ENCODE data around the gene TDRD7.
"Not testable (repeated sequence)": the region's sequence is repeated elsewhere in the genome, so short reads cannot be mapped to it uniquely, and the experiment has no call there.

Gene TDRD7

DNA sequence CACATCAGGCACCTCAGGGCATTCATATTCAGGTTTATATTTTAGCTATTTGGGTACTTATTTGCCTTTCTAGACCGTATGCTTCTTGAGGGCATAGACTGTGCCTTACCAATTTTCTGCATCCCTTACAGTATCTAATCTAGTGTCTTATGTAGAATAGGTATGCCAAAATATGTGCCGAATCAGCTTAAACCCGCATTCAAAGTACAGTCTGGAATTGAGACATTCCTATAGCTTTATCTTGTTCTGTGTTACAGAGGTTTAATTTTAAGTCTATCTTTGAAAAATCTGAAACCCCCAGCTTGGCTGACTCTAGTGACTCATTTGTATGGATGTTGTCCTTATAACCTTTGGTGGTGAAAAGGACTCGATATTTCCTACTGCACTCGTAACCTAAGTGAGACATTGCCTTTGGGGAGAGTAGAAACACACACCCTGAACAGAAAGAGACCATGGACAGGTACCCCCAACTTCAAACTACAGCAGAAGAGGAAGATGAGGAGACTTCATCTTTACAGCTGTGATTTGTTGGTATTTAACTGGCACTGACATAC is 62.6 kb downstream of the TDRD7 start:
- DNase-seq (ENCODE audit: low read depth in 2 of 2), result no peak

DNA sequence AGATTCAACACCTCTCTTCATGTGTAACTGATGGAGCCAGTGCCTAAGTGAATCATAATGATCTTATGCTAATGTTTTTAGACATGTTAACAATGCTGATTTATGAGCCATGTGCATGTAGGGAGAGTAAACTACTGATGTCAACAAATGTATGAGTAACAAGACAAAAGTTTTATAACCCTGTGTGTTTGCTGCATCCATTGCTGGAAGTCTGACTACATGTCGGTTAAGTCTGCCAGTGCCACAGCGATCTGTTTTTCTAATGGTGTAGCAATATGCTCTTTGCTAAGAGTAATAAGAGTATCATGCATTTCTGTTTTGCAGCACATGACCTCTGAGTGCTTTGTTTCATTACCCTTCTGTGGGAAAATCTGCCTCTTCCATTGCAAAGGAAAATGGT is 63.2 kb downstream of the TDRD7 start:
- no peak for DNase-seq (ENCODE audit: low read depth in 2 of 2)

DNA sequence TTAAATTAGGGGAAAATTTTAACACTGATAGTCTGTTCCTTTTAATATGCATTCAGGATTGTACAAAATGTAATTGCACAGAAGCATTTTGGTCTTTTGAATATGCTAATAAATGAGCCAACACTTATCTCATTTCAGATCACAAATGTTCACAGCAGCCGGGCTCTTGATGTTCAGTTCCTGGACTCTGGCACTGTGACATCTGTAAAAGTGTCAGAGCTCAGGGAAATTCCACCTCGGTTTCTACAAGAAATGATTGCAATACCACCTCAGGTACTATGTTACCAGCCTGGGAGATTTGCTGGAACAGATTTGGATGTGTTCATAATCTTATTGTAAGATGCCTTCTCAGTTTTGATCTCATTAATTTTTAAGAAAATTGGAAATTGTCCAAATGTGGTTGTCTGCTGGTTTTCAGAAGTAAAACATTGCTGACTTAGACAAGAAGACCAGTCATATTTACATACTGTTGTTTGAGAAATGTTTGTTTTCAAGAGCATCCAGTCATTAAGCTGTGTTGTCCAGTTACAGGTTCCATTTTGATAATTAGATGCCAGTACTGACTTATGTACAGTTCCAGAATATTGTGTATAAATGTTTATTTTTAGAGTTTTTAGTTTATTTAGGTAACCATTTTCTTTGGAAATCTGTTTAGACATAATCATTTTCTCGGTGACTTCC is 66.5 kb downstream of the TDRD7 start:
- DNase-seq (ENCODE audit: low read depth in 2 of 2), result no peak

DNA sequence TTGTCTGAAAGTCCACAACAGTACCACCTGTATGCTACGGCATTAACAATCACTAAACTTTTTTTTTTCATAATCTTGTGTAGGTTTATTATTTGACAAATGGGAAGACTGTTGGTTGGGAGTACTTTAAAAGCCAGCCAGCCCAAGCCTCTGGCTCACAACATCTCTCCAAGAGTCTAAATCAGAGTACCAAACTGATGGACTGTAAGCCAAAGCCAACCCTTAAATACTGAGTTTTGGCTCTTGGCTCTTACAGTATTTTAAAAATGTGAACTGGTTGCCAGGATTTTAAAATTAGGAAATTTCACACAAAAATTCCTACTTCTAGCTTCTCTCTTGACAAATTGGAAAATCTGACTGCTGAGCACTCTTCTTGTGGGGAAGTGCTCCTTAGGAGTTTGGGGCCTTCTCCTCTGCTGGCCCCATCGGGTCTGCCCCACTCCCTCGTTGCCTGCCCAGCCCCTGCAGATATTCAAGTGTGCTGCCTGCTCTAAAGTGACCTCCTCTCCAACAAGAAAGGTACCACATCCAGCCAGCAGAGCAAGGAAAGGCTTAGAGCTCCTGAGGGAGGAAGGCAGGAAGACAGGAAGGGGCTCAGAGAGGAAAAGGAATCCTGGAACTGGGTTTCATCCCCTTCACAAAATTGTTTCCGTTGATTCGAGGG is 67.7 kb downstream of the TDRD7 start:
- DNase-seq (ENCODE audit: low read depth in 2 of 2), result no peak

DNA sequence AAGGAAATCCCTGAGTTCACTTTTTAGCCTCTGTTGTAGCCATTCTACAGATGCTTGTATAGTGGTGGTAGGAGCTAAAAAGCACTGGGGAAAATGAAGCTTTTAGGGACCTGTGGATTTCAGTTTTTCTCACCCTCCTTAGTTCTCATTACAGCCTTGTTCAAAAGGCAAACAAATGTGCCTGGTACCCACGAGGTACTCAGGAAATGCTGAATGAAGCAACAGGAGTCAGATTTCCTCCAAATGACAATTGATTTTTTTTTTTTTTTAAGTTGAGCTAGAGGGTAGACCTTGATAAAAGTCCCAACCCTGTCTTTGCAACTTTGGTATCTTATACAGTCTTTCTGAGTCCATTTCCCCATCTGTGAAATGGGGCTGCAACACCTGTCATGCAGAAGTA is 68.3 kb downstream of the TDRD7 start:
- no peak for DNase-seq (ENCODE audit: low read depth in 2 of 2)

DNA sequence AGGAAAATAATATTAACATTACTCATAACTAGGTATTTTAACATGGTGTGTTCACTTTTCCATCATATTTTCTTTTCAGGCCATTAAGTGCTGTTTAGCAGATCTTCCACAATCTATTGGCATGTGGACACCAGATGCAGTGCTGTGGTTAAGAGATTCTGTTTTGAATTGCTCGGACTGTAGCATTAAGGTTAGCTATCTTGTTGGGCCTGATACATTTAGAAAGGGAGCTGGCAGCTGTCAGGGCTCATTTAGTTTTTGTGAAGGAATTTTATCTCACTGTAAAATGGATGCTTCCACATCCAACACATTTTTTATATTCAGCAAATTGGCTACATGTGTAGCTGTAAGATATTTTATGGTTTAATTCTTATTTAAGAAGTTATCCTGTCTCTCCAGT is 68.9 kb downstream of the TDRD7 start:
- DNase-seq (ENCODE audit: low read depth in 2 of 2), result no peak

DNA sequence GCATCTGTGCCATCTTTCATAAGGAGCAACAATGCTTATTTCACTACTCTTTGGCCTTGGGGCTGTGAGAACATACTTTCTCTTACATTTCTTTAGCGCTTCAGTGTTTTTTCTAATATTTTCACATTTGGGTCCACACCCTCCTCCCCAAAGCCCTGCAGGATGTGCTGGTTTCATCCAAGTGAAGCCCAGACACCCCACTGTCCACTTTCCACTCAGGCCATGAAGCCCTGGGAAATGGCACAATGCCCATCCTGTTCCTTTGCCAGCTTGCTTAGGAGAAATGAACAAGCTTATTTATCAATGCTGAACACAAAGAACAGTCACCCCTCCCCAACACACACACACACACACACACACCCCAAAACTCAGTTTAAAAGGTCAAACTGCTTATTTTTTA is 72.2 kb downstream of the TDRD7 start:
- DNase-seq (ENCODE audit: low read depth in 2 of 2), result no peak

DNA sequence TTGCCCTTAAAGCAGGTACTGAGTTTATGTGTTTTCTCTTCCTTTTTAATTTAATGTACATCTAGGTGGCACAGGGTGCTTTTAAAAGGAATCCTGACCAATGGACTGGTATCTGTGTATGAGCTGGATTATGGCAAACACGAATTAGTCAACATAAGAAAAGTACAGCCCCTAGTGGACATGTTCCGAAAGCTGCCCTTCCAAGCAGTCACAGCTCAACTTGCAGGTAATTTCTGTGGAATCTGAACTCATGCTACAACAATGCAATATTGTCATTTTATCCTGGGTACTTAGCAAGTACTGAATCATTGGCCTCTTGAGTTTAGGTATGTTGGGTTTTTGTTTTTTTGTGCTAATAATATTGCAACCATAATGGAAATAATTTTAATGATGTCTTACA is 75.2 kb downstream of the TDRD7 start:
- no peak for DNase-seq (ENCODE audit: low read depth in 2 of 2)

DNA sequence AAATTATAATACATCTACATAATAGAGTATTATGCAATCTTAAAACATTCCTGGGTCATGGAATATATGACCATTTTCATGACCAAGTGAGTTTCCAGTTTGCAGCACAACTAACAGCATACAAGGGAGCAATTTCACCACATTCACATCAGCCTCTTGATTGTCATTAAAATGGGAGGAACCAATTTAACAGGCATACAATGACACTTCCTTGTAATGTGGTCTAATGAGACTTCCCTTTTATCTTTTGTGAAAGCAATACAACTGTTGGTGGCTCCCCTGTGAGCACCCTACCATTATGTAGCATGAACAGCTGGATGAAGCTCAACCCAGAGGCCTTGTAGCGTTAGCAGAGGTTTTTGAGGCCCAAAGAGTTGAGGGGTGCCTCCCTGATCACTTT is 76.0 kb downstream of the TDRD7 start:
- DNase-seq (ENCODE audit: low read depth in 2 of 2), result no peak

DNA sequence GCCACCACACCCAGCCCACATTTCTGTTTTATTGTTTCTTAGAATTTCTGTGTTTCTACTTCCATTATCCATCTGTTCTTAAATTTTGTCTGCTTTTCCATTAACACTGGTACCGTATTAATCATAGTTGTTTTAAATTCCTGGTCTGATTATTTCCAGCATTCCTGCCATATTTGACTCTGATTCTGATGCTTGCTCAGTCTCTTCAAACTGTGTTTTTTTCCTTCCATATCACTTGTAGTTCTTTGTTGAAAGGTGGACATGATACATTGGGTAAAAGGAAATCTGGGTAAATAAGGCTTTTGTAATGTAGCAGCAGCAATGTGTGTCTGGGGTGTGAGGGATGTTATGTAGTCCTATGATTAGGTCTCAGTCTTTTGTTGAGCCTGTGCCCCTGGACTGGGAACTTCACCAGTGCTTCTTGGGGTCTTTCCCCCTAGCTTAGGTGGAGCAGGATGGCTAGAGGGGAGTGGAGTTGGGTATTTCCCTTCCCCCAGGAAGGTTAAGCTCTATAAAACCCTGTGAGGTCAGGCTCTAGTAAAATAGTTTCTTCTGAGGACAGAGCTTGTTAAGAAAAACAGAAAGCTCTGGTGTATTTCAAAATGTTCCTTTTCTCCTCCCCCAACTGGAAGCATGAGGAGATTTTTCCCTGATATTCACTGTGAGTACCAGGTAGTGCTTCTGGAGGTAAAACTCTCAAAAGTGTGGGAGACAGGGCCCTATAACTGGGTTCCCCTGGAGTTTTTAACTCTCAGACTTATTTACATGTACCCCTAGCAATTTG is 79.5 kb downstream of the TDRD7 start:
- no peak for DNase-seq (ENCODE audit: low read depth in 2 of 2)

DNA sequence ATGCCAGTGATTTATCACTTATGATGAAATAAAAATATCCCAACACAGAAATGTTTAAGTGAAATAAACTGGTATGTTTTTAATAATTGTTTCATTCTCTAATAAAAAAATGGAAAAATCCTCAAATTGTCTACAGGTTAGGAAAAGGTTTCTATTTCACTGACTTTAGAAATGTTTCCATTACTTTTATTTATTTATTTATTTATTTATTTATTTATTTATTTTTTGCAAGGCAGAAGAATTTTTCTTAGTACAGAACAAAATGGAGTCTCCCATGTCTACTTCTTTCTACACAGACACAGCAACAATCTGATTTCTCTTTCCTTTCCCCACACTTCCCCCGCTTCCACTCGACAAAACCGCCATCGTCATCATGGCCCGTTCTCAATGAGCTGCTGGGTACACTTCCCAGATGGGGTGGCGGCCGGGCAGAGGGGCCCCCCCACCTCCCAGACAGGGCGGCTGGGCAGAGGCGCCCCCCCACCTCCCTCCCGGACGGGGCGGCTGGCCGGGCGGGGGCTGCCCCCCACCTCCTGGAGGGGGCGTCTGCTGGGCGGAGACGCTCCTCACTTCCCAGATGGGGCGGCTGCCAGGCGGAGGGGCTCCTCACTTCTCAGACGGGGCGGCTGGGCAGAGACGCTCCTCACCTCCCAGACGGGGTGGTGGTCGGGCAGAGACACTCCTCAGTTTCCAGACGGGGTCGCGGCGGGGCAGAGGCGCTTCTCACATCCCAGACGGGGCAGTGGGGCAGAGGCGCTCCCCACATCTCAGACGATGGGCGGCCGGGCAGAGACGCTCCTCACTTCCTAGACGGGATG is 85.9 kb downstream of the TDRD7 start:
- not testable (repeated sequence) for DNase-seq (ENCODE audit: low read depth in 2 of 2)

DNA sequence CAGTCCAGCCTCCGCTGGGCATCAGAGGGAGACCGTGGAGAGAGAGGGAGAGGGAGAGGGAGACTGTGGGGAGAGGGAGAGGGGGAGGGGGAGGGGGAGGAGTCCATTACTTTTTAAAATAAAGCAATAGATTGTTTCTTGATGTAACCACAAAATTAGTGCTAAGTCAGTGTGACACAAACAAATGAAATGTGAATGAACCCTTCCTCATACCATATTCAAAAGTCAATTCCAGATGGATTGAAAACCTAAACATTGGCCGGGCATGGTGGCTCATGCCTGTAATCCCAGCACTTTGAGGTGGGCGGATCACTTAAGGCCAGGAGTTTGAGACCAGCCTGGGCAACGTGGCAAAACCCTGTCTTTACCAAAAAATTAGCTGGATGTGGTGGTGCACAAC is 87.0 kb downstream of the TDRD7 start:
- not testable (repeated sequence) for DNase-seq (ENCODE audit: low read depth in 2 of 2)

DNA sequence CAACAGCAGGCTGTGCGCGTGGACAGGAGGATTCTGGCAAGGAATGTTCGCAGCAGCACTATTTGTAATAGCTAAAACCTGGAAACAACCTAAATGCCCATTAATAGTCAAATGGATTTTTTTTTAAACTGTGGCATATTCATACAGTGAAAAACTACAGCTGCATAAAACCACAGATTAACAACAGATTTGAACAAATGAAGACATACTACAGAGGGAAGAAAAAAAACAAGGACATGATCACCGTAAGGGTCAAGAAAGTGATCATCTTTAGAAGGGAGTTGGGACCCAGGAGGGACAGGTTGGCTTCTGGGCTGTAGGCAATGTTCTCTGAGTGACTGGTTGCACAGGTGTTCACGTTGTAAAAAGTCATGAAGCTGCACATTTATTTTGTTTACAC is 88.4 kb downstream of the TDRD7 start:
- no peak for DNase-seq (ENCODE audit: low read depth in 2 of 2)

DNA sequence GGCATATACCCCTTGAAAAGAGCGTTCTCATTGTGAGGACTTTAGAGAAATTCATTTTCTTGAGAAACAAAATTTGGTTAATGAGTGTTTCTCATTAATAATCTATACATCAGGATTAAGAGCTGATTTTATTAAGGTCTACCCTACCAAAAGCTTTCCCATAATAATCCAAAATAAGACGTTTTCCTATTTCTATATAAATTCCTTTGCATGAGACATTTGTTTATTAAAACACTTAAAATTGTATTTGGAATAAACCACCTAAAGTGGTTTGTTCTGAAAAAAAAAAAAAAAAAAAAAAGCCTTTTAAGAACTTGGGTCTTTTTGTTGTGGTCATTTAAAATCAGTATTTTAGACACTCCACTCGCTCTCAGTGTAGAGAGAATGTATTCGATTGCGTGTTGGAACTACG is 88.9 kb downstream of the TDRD7 start:
- no peak for DNase-seq (ENCODE audit: low read depth in 2 of 2)

DNA sequence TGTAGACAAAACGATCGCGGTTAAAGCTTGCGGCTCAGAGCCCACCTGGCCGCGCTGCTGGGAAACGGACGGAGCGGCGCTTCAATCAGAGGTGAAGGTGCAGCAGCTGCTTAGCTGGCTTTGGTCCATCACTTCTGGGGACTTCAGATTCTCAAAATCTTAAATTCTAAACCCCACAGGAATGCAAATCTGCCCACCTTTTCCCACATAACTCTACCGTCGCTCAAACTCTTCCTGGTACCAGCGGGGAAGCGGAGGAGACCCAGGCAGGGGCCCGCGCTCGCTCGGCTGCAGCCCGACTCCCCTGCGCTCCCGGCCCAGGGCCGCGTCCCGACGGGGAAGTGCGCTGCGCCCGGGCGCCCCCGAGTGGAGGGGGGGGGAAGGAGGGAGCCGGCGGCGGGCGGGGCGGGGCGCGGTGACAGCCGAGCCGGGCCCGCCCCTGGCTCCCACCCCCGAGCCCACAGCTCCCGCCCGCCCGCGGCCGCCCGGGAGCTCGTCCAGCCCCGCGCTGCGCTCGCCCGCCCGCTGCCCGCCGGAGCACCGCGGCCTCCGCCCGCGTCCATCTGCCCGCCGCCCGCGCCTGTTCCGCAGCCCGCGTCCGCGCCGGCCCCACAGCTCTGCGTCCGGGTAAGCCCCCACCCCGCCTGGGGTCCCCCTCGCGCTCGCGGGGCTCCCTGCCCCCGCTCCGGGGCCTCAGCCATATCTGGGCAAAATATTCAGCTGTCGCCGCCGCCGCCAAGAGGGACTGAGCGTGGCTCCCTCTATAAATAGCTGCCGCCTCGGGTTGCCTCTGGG is 89.5 kb downstream of the TDRD7 start, which contains the start of gene TMOD1:
TMOD1 (plus strand) TSS at position 490 of the 795 bp plus-strand sequence. CDS start 22,523 bp downstream, outside the sequence.
- DNase-seq (ENCODE audit: low read depth in 2 of 2), result peak; percentile 26 to 31

DNA sequence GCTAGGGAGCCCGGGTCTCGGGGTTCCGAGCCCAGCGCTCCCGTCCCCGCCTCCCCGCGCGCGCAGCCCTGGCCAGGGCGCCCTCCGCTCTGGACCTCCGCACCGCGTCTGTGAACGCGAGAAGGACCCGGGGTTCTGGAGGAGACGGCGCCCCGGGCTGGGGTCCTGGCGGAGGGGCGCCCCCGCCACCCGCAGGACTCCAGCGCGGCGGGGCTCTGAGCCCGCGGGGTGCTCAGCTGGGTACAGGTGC is 90.0 kb downstream of the TDRD7 start:
- no peak for DNase-seq (ENCODE audit: low read depth in 2 of 2)

DNA sequence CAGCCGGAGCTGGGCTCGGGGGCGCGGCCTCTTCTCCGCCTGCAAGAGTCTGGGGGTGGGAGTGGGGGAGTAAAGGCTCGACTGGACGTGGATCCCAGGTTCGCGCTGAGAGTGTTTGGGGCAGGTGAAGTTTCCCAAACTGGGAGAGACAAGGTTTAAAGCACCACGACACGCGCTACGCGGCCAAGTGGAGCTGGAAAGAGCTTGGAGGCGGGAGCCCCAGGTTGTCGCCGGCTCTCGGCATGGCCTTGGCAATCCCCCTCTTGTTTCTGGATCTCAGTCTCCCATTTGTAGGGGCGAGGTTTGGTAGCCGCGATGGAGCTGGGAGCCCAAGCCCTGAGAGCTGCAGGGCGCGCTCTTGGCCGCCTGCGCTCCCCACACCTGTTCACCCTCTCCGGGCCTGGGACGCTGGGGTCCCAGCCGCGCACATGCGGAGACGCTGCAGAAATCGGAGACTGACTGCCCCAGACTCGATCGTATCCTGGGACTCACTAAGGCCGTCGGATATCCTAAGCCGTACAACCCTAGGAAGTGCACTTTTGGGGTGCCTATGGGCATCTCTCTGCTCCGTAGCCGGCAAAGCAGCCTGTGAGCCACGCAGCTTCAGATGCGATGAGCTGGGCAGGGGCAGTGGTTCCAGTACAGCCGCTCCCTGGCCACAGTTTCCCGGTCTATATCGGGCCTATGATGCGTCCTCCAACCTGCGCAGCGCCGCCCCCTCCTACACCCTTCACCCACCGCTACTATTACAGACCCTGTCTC is 90.5 kb downstream of the TDRD7 start:
- no peak for DNase-seq (ENCODE audit: low read depth in 2 of 2)

DNA sequence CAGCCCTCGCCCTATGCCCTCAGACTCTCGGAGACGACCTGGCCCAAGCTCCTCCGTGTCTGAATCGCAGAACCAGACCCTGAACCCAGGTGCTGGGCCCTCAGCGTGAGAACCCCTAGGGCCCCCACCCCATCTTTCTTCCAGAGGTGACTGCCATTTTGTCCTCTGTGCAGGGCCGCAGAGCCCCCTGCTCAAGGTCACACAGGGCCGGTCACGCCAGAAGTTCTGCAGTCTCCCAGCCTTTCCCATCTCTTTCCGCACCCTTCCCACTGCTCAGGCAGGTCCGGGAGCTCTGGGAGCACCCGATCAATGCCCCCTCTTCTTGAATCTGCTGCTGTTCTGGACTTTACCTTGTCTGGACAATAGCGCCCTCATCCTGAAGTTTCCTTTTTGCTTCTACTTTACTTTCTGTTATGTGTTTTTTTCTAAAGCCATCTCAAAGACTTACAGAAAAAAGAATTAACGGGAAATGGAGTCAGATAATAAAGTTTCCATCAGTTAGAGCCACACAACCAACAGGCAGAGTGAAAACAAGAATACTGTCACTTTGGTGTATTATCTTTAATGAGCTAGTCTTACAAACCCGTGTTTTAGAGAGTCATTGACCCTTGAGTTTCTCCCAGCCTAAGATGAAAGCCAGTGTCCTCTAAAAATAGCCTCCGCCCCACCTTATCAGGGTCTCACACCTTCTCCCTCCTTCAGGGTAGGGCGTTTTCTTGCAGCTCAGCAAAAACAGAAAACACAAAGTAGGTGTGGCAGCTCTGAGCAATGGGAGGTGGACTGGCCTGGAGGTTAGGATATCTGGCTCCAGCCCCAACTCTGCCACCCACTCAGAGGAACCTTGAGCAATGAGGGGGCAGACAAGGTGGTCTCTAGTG is 91.3 kb downstream of the TDRD7 start:
- DNase-seq (ENCODE audit: low read depth in 2 of 2), result no peak

DNA sequence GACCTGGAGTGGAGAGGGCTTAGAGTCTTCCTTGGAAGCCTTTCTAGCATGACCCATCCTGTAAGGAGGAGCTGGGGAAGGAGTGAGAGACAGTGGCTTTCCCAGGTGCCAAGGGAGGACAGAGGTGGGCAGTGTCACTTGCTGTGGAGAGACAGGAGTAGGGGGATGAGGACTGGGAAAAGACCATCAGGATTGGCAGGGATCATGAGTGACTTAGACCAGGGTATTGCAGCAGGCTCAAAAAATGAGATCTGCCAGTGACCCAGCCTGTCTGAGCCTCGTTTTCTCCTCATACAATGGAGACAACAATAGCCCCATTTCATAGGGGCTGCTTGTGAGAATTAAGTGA is 91.9 kb downstream of the TDRD7 start:
- DNase-seq (ENCODE audit: low read depth in 2 of 2), result no peak
